HG02973 (cell line): ENCODE results near the gene ZBTB34.
"Not testable (repeated sequence)": the region's sequence is repeated elsewhere in the genome, so short reads cannot be mapped to it uniquely, and the experiment has no call there.

Experiments
- ATAC-seq: cut with Tn5 transposase; IDR thresholded peaks from one replicate; pipeline ENCODE4 v1.9.1; 2021; ENCODE audit warnings: moderate library complexity; ENCODE audit not compliant: unreplicated experiment

ZBTB34 gene, protein sequence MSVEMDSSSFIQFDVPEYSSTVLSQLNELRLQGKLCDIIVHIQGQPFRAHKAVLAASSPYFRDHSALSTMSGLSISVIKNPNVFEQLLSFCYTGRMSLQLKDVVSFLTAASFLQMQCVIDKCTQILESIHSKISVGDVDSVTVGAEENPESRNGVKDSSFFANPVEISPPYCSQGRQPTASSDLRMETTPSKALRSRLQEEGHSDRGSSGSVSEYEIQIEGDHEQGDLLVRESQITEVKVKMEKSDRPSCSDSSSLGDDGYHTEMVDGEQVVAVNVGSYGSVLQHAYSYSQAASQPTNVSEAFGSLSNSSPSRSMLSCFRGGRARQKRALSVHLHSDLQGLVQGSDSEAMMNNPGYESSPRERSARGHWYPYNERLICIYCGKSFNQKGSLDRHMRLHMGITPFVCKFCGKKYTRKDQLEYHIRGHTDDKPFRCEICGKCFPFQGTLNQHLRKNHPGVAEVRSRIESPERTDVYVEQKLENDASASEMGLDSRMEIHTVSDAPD

DNA sequence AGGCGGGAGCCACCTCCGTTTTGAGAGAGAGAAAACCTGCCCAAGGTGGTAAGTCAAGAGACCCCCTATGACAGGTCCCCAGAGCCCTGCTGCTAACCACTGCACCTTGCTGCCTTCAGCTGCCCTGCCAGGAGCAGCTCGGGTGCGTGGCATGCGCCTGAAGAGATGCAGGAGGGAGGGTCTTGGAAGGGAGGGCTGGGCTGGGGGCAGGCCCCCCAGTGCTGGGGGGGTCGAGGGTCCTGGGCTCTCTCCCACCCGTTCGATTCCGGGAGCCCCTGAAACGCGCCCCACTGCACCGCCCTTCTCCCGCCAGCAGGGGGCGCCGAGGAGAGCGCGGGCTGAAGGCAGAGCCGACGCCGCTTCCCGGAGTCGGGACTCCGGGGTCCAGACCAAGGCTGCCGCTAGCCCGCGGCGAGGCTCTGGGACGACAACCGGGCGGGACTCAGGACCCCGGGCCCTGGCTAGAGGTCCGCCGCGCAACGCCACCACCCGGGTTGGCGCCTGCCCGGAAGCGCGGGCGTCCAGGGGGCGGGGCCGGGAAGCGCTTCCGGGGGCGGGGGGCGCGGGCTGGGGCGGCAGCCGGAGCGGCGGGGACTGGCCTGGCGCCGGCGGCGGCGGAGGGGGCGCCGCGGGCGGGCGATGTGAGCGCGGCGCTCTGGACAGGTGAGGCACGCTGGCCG is at the start of gene ZBTB34:
Gene ZBTB34, plus strand, starts transcription at position 563 of the 680 bp plus-strand sequence. CDS start 18,761 bp downstream, outside the sequence.
- peak; percentile 58 for ATAC-seq

DNA sequence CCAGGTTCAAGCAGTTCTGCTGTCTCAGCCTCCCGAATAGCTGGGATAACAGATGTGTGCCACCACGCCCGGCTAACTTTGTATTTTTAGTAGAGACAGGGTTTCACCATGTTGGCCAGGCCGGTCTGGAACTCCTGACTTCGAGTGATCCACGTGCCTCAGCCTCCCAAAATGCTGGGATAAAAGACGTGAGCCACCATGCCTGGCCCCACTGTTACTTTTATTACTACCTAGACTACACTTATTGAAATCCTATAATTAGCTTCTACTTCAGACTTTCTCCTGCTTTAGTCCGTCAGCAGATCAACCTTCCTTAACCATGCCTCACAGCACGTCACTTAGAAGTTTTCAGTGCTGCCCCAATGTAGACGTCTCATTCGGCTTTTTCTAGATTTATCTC is 47.4 kb upstream of the ZBTB34 start:
- ATAC-seq: no peak

DNA sequence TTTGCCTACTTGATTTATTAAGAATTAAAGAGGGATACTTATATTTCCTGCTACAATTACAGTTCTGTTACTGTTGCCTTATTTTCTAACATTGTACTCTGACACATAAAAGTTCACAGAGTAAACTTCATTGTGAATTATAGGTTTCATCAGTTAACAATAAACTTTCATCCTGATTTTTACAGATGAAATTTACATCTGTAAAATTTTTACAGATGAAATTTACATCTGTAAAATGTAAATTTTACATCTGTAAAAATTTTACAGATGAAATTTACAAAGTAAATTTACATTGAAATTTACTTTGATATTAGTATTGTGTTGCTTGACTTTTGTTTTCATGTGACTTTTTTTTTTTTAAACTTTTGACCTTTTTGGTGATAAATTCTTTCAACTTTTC is 46.3 kb upstream of the ZBTB34 start:
- no peak for ATAC-seq

DNA sequence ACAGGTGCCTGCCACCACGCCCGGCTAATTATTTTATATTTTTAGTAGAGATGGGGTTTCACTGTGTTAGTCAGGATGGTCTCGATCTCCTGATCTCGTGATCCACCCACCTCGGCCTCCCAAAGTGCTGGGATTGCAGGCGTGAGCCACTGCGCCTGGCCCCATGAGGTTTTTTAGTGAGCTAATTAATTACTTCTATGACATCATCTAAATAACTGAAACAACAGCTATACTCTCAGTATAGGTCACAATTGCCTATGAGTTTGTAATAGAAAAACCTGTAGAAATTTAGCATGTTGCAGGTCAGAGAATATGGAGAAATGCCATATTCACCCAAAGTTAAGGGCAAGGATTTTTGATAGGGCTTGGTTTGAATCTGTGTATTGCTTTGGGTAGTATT is 42.8 kb upstream of the ZBTB34 start:
- not testable (repeated sequence) for ATAC-seq

DNA sequence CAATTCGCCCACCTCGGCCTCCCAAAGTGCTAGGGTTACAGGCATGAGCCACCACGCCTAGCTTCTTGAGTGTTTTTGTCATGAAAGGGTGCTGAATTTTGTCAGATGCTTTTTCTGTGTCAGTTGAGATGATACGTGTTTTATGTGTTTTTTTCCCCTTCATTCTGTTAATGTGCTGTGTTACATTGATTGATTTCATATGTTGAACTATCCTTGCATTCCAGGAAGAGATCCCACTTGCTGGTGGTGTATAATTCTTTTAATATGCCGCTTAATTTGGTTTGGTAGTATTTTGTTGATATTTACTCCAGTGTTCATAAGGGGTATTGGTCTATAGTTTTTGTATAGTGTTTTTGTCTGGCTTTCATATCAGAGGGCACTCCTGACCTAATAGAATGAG is 42.0 kb upstream of the ZBTB34 start:
- no peak for ATAC-seq

- ATAC-seq: no peak
These were observed 41.0 kb upstream of the ZBTB34 start for GRCh38 chr9:126819482-126819881.

DNA sequence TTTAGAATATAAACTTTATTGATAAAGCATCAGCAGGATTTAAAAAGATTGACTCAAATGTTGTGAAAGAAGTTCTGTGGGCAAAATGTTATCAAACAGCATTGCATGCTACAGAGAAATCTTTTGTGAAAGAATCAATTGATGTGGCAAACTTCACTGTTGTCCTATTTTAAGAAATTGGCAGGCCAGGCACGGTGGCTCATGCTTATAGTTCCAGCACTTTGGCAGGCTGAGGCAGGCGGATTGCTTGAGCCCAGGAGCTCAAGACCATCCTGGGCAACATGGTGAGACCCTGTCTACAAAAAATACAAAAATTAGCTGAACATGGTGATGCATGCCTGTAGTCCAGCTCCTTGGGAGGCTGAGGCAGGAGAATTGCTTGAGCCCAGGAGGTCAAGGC is 38.2 kb upstream of the ZBTB34 start:
- no peak for ATAC-seq

GRCh38 chr9:126822873-126823272 is 37.6 kb upstream of the ZBTB34 start:
- no peak for ATAC-seq

- ATAC-seq: not testable (repeated sequence)
These were observed 36.4 kb upstream of the ZBTB34 start for GRCh38 chr9:126824052-126824451.

DNA sequence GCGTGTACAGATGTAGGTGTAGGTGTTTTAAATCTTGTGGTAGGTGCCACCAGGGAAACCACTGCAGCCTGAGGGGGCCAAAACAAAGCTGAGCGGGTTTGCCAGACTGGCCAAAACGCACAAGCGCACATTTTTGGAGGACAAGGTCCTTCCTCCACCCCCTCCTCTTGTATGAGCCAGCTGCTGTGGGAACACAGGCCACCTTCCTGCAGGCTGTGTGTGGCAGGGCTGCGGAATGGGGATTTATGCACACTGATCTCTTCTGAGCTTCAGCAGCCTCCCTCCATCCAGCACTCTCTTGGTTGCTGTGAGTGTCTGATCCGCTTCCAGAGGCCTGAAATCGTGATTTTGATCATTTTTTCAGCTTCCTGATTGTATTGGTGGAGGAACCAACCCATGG is 33.2 kb upstream of the ZBTB34 start:
- ATAC-seq: no peak

DNA sequence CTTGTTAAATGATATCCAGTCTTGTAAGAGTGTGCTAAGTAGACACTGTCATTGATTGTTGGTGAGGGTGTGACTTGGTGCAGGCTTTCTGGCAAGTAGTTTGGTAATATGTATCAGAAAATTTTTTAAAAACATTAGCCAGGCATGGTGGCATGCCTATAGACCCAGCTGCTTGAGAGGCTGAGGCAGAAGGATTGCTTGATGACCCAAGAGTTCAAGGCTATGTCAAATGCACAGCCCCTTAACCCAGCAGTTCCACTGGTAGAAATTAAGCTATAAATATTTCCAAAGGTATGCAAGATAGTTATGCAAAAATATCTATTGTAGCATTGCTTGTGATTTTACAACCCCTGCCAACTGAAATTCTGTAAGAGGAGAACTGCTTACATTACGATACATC is 31.4 kb upstream of the ZBTB34 start:
- no peak for ATAC-seq

- ATAC-seq: no peak
These were observed 29.6 kb upstream of the ZBTB34 start for GRCh38 chr9:126830827-126831226.

DNA sequence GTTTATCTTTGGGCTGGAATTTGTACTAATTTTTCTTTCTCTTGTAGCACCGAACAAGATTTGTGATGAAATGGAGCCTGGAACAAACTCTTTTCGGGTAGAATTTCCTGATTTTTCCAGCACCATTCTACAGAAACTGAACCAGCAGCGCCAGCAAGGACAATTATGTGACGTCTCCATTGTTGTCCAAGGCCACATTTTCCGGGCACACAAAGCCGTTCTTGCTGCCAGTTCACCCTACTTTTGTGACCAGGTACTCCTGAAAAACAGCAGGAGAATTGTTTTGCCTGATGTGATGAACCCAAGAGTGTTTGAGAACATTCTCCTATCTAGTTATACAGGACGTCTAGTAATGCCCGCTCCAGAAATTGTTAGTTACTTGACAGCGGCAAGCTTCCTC is 28.0 kb upstream of the ZBTB34 start:
- ATAC-seq: no peak

DNA sequence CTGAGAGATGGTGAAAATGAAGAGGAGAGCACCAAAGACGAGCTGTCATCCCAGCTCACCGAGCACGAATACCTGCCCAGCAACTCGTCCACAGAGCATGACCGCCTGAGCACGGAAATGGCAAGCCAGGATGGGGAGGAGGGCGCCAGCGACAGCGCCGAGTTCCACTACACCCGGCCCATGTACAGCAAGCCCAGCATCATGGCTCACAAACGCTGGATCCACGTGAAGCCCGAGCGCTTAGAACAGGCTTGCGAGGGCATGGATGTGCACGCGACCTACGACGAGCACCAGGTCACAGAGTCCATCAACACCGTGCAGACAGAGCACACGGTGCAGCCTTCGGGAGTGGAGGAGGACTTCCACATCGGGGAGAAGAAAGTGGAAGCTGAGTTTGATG is 27.4 kb upstream of the ZBTB34 start:
- no peak for ATAC-seq

GRCh38 chr9:126833710-126834345 is 26.6 kb upstream of the ZBTB34 start:
- no peak for ATAC-seq

GRCh38 chr9:126834672-126835071 is 25.8 kb upstream of the ZBTB34 start:
- no peak for ATAC-seq

GRCh38 chr9:126836216-126836615 is 24.2 kb upstream of the ZBTB34 start:
- no peak for ATAC-seq

DNA sequence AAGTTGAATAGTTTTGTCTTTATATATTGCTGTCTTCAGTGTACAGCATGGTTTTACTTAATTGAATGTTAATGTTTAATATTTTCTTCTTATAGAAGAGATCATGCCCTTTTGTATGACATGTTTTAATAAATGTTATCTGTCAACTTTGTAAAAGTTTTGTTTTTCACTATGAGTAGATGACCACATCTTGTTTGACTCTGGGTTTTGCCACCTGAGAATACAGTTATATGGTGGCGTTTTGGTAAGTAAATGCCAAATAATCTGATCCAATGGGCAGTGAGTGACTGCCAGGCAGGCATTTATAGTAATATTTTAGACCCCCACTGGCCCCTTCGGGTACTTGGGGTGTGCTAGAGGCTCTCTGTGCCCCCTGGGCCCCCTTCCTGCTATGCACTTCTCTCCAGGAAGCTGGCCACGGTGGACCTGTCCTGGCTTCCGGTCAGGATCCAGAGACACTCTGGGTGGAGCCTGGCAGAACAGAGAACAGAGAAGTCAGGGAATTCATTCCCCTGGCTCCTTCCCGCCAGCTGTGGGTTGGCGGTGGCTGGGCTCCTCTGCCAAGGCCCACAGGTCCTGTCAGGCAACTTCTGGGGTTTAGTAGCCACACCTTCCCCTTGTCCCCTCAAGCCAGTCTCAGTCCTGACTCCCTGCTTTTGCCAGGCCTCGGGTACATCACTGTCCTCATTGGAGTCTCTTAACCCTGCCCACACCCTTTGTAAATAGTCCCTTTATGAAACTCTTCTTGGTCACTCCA is 22.2 kb upstream of the ZBTB34 start:
- ATAC-seq: no peak

GRCh38 chr9:126838895-126839294 is 21.5 kb upstream of the ZBTB34 start:
- ATAC-seq: peak; percentile 65

DNA sequence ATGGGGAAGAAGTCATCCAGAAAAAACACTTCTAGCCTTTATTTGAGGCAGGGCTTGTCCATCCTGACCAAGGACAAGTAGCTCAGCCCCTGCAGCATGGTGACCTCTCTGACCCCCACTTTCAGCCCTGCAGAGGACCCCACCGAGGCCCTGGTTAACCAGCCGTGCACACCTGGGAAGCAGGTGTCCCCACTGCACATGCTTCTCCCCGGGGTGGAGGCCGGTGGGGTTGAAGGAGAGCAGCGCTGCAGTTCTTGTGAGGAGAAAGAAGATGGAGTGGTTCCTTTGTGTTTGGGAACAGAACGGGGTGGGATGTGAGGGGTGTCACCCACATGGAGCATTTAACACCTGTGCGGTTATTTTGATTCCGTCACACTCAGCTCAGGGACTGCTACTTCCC is 21.1 kb upstream of the ZBTB34 start:
- ATAC-seq: no peak

DNA sequence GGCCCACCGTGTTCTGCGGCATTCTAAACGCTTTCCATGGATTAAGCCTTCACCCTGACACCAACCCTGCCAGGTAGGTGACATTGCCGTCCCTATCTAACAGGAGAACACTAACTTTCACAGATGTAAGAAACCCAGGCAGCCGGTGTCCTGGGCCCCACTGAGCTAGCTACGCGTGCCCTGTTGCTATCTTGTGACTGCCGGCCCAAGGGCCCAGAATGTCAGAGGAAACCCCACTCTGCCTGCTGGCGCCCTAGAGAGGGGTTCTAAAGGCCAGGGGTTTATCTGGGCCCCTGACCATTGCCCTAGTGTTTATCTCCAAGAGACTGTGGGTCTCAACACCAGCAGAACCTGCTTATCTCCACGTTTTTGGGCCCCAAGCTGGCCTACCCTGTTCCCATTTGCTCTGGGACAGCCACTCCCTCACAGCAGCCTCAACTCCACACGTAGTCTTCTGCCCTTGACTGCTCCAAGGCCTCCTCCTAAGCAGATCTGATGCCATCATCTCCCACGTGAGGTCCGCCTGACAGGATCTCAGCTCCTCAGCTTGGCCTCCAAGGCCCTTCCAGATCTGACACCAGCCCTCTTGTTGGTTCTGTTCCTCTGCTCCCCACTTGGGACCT is 18.1 kb upstream of the ZBTB34 start:
- ATAC-seq: no peak
